GM18951 (cell line): ENCODE data around the gene EZH1.
"Not testable (repeated sequence)": the region's sequence is repeated elsewhere in the genome, so short reads cannot be mapped to it uniquely, and the experiment has no call there.

Experiments used
- POLR2A ChIP-seq: IDR thresholded peaks from 4 replicates; pipeline ENCODE4 v1.6.1; 2011; ENCODE audit warnings: mild to moderate bottlenecking; ENCODE audit not compliant: insufficient read length, insufficient read depth; ENCODE audit errors: extremely low read depth
- in situ Hi-C: fragments of 300-500 bp; cut with MboI; formaldehyde crosslinking; loops from one replicate; pipeline ENCODE4 v1.12.0; 2022; ENCODE audit warnings: low sequenced_read_pairs, mixed read lengths, inconsistent platforms; ENCODE audit not compliant: unreplicated experiment

Gene EZH1

DNA sequence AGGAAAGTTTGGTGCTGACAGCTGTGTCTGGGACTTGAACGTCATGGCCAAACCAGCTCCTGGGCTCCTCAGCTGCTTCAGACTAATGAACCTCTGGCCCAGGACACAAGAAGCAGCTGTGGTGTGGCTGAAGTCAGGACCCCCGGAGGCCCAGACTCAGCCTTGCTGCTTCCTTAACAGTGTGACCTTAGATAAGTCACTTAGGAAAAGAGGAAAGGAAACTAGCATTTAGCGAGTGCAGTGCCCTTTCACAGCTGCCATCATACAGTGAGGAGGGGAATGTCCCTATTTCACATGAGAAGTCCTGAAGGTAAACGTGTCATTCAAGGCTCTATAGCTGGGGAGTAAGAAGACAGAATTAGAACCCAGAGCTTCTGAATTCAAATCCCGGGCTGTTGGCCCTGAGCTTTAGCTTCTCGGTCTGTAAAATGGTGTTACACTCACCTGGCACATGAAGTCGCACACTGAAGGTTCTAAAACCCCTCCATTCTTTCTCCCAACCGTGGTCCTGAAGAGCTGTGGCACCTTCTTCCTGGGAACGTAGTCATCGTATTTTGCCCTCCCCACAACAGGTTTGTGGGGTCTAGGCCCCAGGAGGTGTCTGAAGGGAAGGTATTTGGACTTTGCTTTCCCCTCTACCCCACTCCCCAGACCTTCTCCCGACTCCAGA lies 15.3 kb upstream of the EZH1 start:
- in situ Hi-C loops, result no loop called here
- TF ChIP-seq POLR2A, result no peak

DNA sequence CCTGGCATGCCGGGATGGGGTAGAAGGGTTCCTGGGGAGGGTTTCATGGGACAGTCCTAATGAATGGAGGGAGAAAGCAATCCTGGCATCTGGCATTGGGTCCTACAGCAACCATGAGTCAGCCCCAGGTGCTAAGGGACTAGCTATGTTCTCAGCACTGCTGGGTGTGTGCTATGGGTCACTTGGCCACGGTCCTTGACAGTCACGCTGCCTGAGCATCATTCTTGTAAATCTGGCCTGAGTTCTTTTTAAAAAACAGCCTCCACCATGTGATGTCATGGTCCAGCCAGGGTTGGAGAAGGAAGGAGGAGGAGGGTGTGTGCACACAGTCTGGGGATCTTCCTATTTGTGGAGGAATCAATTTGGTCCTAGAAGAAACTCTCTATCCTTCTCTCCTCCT lies 9.9 kb upstream of the EZH1 start:
- in situ Hi-C loops, result no loop called here
- TF ChIP-seq POLR2A, result no peak

DNA sequence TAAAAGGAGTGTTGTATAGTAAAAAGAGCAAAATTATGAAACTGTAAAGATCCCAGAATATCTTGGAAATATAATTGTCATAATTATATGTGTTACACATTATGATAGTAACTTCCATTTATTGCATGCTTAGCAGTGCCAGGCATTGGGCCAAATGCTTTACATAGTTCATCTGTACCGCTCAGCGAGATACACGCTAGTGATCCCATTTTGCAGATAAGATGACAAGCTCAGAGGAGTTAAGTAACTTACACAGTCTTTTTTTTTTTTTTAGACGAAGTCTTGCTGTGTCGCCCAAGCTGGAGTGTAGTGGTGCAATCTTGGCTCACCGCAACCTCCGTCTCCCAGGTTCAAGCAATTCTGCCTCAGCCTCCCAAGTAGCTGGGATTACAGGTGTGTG lies 6.8 kb upstream of the EZH1 start:
- no peak for TF ChIP-seq POLR2A
- in situ Hi-C loops, result no loop called here

DNA sequence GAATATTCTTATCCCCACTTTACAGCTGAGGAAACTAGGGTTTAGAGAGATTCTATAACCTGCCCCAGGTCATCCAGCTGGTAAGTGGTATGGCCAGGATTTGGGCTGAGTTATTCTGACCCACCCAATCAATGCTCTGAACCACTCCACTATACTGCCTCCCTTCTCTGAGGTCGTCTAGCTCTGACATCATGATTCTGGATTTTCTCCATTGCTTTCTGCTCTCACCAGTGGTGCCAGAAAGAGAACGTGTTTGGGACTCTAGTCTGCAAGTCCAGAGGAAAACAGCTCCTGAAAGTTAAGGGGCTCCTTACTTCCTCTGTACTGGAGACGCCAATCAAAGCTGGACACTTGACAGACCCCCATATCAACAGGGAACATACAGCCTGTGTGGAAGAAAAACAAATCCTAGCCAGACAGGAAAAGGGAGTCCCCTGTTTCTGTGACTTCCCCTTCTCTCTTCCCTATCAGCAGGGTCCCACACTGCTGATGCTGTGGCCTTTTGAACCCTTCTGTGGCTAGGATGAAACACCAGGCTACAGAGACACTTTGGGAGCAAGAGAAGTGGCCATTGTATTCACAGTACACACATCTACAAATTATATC lies 6.0 kb upstream of the EZH1 start:
- in situ Hi-C loops, result no loop called here
- TF ChIP-seq POLR2A, result no peak

DNA sequence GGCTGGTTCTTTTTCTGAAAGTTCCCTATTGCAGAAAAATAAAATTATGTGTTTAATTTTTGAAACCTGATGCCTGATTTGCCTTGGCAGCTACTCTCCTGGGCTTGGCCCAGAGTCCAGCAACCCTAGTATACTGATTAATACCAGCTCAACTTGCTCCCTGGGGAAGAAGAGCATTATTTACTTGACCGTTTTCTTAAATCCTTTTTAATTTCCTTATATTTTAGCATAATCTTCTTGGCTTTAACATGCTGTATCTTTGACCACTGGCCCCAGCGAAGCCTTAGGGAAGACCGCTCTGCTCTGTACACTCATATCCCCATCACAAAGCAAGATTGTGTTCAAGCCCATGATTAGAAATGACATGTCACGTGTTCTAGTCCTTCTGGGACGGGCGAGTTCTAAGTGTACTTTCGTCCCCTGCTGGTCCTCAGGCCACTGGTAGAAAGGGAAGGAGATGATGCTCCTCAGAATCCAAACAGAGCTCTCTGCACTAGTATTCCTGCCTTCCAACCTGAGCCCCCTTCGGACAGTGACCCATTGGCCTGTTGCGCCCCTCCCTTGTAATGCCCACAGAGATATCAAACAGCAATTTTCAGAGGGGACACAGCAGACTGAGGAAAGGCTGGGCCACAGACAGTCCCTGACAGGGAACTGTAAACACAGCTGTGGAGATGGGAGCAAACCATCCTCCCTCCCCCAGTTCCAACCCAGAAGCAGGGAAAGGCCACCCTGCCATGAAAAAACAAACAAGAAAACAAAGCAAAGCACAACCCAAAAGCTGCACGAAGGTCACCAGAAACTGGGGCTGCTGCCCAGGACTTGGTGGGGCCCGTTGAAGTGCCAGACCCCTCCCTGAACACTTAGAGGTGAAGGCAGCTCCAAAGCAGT lies 4.3 kb upstream of the EZH1 start:
- in situ Hi-C loops, result no loop called here

DNA sequence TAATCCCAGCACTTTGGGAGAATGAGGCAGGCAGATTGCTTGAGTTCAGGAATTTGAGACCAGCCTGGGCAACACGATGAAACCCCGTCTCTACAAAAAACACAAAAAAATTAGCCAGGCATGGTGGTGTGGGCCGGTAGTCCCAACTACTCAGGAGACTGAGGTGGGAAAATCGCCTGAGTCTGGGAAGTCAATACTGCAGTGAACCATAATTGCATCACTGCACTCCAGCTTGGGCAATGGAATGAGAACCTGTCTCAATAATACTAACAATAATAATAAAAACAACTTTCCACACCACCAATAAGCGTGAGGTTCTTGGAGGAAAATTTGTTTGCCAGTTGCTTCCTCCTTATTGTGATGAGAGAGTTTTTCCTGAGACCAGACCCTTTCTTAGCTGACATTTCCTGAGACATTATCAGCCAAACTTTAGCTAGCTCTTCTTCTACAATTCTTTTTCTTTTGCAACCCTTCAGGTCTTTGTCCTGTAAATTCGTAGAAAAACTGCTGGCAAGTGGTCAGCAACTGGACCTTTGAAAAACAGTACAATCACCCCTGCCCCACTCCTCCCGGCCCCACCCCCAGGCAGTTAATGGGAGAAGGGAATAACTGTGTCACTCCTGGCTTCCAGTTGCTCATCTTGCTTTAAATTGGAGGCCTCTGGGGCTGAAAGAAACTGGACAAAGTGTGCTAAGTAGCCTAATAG lies 3.5 kb upstream of the EZH1 start:
- no peak for TF ChIP-seq POLR2A
- in situ Hi-C loops, result no loop called here

More for the DNA sequence above, 4.3 kb upstream of the EZH1 start:
- no peak for TF ChIP-seq POLR2A

DNA sequence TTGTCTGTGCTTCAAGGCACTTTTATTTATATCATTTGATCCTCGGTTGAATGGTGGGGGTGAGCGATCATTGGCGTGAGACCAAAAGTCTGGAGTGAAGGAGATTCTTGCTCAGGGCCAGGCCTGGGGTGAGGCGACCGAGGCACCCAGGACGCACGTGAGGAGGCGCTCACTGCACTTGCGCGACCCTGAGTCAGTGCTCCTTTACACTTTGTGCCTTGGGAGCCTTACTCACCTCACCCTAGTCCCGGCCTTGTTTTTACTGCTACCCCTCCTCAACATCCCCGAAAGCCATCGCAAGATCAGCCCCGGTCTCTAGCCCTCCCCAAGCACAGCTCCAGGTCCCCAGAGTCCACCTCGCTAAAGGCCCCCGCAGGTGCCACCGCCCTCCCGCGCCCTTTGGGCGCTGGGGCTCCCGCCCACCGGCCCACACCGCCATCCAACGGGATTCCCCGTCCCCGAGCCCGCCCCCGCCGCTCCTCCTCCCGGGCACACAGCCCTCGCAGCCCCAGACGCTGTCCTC lies 496 bp downstream of the EZH1 start:
- in situ Hi-C loops, result no loop called here
- no peak for TF ChIP-seq POLR2A

DNA sequence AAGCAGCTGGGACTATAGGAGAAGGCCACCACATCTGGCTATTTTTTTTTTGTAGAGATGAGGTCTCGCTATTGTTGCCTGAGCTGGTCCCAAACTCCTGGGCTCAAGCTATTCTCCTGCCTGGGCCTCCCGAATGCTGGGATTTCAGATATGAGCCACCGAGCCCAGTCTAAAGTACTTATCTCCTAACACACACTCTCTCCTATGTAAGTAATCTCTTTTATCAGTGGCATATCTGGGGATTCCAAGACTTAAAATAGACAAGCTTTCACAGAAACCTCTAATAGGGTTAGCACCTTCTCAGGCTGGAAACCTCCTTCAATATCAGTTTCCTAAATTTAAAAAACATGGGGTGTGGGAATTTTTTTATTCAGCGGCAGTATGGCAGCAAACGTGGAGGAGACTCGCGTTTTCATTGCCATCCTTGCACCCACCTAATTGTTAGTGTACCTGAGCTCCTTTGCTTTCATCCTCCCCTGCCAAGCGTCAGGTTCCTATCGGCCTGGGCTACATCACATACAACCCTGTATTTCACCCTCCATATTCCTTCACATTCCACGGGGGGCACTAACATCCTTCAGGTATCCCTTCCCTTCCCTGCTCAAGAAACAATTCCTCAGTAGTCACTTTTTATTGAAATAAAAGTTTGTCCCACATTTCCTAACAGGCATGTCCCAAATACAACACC lies 1.1 kb downstream of the EZH1 start:
- no peak for TF ChIP-seq POLR2A
- in situ Hi-C loops, result no loop called here

DNA sequence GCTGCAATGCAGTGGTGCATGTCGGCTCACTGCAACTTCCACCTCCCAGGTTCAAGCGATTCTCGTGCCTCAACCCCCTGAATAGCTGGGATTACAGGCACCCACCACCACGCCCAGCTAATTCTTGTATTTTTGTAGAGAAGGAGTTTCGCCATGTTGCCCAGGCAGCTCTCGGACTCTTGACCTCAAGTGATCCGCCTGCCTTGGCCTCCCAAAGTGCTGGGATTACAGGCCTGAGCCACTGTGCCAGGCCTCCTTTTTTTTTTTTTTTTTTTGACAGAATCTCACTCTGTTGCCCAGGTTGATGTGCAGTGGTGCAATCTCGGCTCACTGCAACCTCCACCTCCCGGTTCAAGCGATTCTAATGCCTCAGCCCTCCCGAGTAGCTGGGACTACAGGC lies 1.9 kb downstream of the EZH1 start:
- in situ Hi-C loops, result not testable (repeated sequence)

DNA sequence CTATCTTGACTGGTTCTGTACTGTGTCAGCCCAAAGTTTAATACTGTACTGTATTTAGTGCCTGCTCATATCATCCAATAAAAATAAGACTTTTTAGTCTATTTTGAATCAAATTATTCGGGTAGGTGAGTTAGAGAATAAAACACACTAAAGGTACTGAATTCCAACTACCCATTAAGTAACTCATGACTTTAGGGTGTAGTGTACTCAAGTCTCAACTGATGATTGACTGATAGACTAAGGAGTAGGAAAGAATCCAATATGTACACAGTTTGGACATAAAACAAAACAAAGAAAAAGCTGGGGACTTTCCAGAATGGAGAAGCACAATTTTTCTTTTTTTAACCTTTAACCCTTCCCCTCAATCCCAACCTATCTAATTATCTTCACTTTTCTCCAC lies 4.1 kb downstream of the EZH1 start:
- in situ Hi-C loops, result no loop called here
- TF ChIP-seq POLR2A, result no peak

DNA sequence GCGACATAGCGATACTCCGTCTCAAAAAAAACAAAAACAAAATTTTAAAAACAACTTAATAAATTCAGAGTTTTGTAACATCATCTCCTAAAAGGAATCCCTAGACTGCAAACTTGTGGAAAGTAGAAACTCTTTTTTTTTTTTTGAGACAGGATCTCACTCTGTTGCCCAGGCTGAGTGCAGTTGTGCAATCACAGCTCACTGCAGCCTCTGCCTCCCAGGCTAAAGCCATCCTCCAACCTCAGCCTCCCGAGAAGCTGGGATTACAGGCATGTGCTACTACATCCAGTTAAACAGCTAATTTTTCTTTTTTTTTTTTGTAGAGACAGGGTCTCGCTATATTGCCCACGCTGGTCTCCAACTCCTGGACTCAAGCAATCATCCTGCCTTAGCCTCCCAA lies 19.7 kb downstream of the EZH1 start:
- in situ Hi-C loops, result no loop called here
- no peak for TF ChIP-seq POLR2A

DNA sequence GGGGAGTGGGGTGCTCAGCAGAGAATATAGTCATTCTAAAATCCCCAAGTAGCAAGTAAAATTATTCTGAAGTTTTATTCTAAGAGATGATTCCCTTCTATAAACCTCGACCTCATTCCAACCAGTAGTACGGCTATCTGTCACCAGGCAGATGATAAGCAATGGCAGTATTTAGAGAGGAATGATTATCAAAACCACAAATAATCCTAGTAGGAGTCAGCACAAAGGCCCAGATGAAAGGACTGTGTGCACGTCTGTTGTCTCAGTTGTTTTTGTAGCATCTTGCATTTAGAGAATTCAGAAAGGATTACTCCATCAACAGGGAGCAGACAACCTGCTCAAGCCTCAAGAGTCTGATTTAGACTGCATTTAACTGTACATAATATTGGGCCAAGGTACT lies 21.2 kb downstream of the EZH1 start:
- in situ Hi-C loops, result no loop called here
- TF ChIP-seq POLR2A, result no peak

DNA sequence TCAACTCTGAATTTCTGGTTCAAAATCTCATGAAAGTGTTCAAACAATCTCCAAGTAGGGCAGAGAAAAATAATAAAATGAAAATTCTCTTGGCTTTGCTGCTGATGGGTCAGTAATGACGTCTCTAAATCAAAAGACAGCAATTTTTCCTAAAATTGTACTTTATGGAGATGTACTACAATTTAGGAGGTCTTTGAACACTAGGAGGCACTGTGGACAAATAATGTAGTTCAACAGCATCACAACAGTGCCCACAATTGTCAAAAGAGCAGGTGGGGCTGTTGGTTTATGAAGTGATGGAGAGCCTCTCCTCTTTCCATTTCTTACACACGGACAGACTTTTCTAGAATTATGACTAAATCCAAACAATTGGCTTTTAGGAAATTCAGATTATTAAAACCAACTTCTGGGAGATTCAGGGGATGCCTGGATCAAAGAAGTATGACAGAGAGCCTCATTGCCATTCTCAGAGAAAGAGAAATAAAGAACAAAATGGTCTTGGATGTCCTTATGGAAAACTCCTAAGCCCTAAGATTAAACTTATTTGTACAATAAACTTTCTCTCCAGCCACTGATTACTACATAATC lies 23.8 kb downstream of the EZH1 start:
- in situ Hi-C loops, result no loop called here
- no peak for TF ChIP-seq POLR2A

DNA sequence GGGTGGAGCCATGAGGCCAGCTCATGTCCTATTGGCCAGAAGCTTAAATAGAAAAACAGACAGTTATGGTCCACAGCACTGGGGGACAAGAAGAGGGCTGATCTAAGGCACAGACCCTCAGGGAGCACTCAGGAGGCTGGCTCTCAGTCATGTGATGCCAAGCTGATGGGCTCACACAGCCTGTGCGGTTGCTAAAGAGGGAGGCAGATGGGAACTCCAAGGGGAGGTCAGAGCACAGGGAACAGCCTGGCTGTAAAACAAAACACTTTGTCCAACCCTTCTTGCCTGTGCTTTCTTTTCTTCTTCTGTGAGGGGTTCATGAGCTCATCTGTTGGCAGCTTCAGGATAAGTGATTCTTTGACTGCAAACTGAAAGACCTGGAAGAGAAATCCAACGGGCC lies 35.3 kb downstream of the EZH1 start:
- in situ Hi-C loops, result no loop called here
- TF ChIP-seq POLR2A, result no peak
